GM12892 (cell line): Measurements from ENCODE around the gene RIT1.
A peak's percentile ranks its signal among the peaks of the same experiment; 100 is the strongest.

Experiments used
- DNase-seq: peaks from one replicate; pipeline ENCODE4 v3.0.0; 2011; ENCODE audit not compliant: insufficient read length
- FAIRE-seq: peaks from 2 replicates; lab custom pipeline; 2011; peaks lifted over from hg19 to GRCh38; lab: Jason Lieb, UNC
- POLR2A ChIP-seq: IDR thresholded peaks from 2 replicates; pipeline ENCODE4 v1.6.1; 2011; ENCODE audit warnings: low read depth, low read length, control low read depth
- POLR2AphosphoS5 ChIP-seq: IDR thresholded peaks from 2 replicates; pipeline ENCODE4 v1.6.1; 2011; ENCODE audit warnings: low read depth, low read length, control low read depth
- TAF1 ChIP-seq: IDR thresholded peaks from 2 replicates; pipeline ENCODE4 v1.6.1; 2011; ENCODE audit warnings: low read depth, mild to moderate bottlenecking, control low read depth, low read length, borderline replicate concordance

Gene RIT1

GRCh38 chr1:155942578-155943141, 31.5 kb upstream of the RIT1 start:
- FAIRE-seq = no peak
- TF ChIP-seq POLR2A (no peak), TAF1 (no peak), POLR2AphosphoS5 (no peak)
- no peak for DNase-seq

- DNase-seq (no peak), FAIRE-seq (no peak)
- TF ChIP-seq POLR2A (no peak; the same call in 1 of the 2 replicates), TAF1 (no peak), POLR2AphosphoS5 (peak; percentile 46; the same call in 1 of the 2 replicates)
Measured at GRCh38 chr1:155941845-155942531, 30.8 kb upstream of the RIT1 start.

- TF ChIP-seq TAF1 (no peak), POLR2A (peak; percentile 49; the same call in 1 of the 2 replicates), POLR2AphosphoS5 (no peak)
- FAIRE-seq (no peak), DNase-seq (no peak)
Measured at GRCh38 chr1:155940993-155941844, 30.1 kb upstream of the RIT1 start, which contains the start of gene RXFP4. RXFP4 (plus strand) TSS chr1:155941638; CDS start chr1:155941710, 72 bp downstream.

- no peak for FAIRE-seq
- DNase-seq = no peak
- TF ChIP-seq TAF1 = no peak
- TF ChIP-seq POLR2AphosphoS5 = no peak
- TF ChIP-seq POLR2A = no peak
Measured at GRCh38 chr1:155940482-155940992, 29.4 kb upstream of the RIT1 start.

- FAIRE-seq = peak; percentile 71
- TF ChIP-seq TAF1 (no peak), POLR2A (no peak), POLR2AphosphoS5 (no peak)
- no peak for DNase-seq
Measured at GRCh38 chr1:155938220-155938627, 27.1 kb upstream of the RIT1 start.

- no peak for TF ChIP-seq POLR2A
- TF ChIP-seq TAF1 = no peak
- no peak for TF ChIP-seq POLR2AphosphoS5
- FAIRE-seq = no peak
- DNase-seq = no peak
Measured at GRCh38 chr1:155934936-155935590, 23.9 kb upstream of the RIT1 start.

- TF ChIP-seq TAF1 (peak; percentile 87), POLR2A (peak; percentile 99), POLR2AphosphoS5 (peak; percentile 99)
- DNase-seq (peak; percentile 85), FAIRE-seq (peak; percentile 99)
Measured at GRCh38 chr1:155934097-155934935, 23.2 kb upstream of the RIT1 start, which contains the start of gene KHDC4. KHDC4 (minus strand) TSS chr1:155934413; CDS start chr1:155934373, 40 bp downstream.

DNA sequence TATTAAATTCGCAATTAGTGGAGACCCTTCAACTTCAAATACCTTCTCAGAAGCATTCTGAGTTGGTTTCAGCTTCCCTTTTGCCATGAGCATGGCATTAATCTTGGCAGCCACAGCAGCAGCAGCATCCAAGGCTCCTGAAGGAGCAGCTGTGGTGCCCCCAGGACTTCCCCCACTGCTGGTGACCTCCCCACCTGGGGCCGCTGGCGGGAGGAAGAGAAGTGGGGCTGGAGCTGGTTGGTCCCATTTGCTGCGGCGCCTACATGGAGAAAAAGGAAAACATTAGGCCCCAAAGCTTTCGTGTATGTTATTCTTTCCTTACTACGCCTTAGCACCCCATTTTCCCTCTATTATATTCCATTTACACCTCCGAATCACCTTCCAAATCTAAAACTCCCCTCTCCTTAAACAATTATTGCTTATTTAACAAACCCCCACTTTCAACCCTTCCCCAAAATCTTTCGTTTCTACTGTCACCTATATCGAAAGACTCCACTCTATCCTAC, 22.5 kb upstream of the RIT1 start:
- FAIRE-seq (peak; percentile 65), DNase-seq (no peak)
- TF ChIP-seq POLR2AphosphoS5 (no peak), POLR2A (no peak), TAF1 (no peak)

DNA sequence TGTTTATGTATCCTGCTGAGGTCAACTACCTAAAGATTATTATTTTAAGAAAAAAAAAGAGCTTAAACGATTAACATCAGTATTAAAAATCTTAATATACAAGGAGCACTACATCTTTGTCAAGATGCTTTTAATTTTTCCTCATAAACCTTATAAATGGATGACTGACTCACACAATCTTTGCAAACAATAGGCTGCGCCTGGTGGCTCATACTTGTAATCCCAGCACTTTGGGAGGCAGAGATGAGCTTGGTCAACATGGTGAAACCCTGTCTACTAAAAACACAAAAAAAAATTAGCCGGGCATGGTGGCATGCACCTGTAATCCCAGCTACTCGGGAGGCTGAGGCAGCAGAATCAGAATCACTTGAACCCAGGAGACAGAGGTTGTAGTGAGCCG, 21.3 kb upstream of the RIT1 start:
- no peak for FAIRE-seq

GRCh38 chr1:155932081-155932480, 20.9 kb upstream of the RIT1 start:
- FAIRE-seq = no peak
- DNase-seq = no peak
- TF ChIP-seq TAF1 = no peak
- no peak for TF ChIP-seq POLR2AphosphoS5
- no peak for TF ChIP-seq POLR2A

More for the DNA sequence above, 21.3 kb upstream of the RIT1 start:
- TF ChIP-seq POLR2A = no peak
- TF ChIP-seq TAF1 = no peak
- TF ChIP-seq POLR2AphosphoS5 = no peak
- no peak for DNase-seq
